H4 (cell line): Measurements from ENCODE around the gene MDN1. TPM values are rescaled to one million over a fixed set of nuclear protein-coding genes. Genes with fewer than 3 reads are reported as not detected.
"Not testable (repeated sequence)": the region's sequence is repeated elsewhere in the genome, so short reads cannot be mapped to it uniquely, and the experiment has no call there.

Source experiments
- DNase-seq: peaks from one replicate; pipeline ENCODE4 v3.0.0-alpha.2; 2015; ENCODE audit warnings: low spot score
- total RNA-seq: library from RNA; depleted of rRNA; stranded (reverse); fragments of >200 nt; shearing (Covaris generic); gene quantifications from 2 replicates; pipeline ENCODE4 v1.2.3, GENCODE V29; 2014

MDN1 gene
- total RNA-seq, 1 experiment from 2014 or later, result 8.7 TPM

- DNase-seq, result not testable (repeated sequence)
Observed at GRCh38 chr6:89813422-89813821, 6.2 kb downstream of the MDN1 start.

GRCh38 chr6:89807581-89807980 lies 12.0 kb downstream of the MDN1 start:
- DNase-seq, result no peak

- no peak for DNase-seq
Observed at GRCh38 chr6:89805814-89806371, 13.7 kb downstream of the MDN1 start.

DNA sequence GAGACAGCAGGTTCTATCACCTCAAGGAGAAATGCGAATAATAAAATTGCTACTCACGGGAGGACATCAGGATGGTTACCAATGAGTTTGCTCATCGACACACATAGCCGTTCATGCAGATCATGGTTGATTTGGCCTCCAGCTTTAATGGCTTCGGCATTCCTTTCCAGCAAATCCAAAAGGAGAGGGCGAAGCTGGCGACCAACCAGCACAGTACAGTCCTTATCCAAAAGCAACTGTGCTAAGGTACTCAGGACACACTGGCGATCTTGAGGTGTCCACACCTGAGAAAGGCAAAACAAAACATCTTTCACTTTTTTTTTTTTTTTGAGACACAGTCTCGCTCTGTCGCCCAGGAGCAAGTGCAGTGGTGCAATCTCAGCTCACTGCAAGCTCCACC lies 16.3 kb downstream of the MDN1 start:
- DNase-seq, result no peak

DNA sequence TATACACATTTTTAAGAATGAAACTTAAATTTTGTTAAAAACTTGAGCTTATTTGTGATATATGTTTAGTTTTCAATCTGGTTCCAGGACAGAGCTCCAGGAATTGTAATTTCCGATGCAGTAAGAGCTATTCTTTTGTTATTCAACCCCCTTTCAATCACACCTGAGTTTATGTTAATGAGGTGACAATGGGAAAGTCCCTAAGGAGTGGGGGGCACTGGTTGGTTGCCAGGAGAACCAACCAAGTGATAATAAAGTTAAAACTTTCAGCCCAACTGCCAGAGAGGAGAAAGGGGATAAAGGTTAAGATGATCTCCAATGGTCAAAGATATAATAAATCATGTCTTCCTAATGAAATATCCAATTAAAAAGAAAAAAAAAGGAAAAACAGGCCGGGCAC lies 19.8 kb downstream of the MDN1 start:
- DNase-seq, result no peak

GRCh38 chr6:89799096-89799495 lies 20.5 kb downstream of the MDN1 start:
- no peak for DNase-seq

GRCh38 chr6:89797317-89797716 lies 22.3 kb downstream of the MDN1 start:
- DNase-seq, result peak; percentile 5

DNA sequence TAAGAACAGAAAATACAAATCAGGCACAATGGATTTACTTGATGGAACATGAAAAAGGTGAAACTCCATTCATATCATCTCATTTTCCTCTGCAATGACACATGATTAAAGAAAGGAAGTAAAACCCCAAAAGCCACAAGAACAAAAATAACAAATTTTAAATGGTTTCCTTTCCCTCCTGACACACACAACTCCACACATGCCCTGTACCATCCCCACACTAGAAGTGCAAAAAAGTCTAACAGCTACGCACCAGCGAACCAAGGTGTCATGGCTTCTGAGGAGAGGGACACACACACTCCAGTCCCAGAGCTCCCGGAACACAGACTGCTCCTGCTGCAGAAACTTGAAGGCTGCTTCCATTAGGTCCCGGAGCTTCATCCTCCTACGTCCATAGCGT lies 25.3 kb downstream of the MDN1 start:
- no peak for DNase-seq

DNA sequence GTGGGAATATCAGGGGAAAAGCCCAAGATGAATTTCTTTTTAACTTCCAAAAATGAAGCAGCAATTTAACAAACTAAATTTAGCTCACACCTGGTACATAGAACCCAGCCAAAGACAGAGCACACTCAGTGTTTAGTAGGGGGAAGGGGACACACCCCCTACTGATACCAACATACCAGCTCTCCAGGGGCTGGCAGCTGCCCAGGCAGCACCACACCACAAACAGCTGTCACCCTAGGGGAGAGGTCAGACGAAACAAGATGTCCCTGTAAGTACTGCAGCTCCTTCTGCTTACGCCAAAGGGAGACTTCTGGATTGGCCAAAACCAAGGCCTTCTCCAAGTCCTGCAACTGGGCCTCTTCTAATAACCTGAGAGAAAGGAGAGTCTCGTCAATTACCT lies 26.0 kb downstream of the MDN1 start:
- DNase-seq, result no peak

DNA sequence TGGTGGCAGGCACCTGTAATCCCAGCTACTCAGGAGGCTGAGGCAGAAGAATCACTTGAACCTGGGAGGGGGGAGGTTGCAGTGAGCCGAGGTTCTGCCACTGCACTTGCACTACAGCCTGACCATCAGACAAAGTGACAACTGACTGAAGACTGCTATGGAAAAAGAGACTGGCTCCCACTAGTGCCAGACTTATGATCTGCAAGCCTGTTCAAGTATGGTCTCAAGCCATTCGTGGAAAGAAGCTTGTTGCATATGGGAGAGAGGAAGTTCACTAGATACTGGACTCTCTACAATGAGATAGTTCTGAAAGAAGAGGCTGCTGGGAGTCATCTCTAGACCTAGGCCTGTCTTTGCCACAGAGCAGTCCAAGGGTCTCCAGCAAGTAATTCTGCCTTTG lies 26.7 kb downstream of the MDN1 start:
- peak; percentile 8 for DNase-seq

GRCh38 chr6:89790403-89790802 lies 29.2 kb downstream of the MDN1 start:
- no peak for DNase-seq

DNA sequence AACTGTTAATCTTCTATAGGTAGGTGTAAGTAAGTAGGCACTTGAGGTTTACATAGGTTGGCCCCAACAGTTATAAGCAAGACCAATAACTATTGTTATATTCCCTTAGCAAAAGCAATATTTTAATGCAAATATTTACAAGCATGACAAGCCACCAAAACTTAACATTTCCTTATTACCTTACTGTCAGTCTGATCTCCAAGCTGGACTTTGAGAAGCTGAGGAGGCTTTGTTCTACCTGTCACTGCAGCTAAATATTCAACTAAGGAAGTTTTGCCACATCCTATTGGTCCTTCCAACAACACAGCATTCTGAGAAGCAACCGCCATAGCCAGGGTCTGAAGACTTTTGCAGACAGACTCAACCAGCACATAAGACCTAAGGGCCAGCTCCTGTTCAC lies 29.6 kb downstream of the MDN1 start:
- DNase-seq, result no peak

DNA sequence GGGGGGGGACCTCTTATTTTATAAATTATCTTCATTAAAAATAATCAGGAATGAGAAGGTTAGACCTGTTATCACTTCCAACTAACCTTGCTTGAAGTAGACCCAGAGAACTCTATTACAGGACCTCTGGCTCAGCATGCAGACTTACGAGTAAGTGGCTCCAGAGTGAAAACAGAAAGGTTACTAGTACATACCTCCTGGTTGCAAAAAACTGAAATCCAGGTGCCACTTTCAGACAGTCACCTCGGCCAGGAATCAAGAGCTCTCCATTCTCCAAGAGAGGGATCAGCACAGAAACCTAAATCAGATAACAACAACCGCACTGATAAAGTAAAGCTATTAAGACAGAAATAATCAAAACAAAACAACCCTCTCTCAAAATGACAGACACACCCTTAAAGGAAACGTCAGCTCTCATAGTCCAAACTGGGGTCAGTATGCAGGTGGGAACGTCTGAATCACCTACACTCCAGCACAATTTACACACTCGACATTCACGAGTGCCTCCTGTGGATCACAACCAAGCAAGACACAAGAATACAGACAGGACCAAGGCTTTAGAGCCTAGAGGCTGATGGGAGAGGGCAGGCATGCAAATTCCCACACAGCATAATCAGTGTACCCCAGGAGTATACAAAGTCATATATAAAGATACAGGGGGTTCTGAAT lies 31.8 kb downstream of the MDN1 start:
- no peak for DNase-seq

- DNase-seq, result no peak
Observed at GRCh38 chr6:89786970-89787369, 32.6 kb downstream of the MDN1 start.

DNA sequence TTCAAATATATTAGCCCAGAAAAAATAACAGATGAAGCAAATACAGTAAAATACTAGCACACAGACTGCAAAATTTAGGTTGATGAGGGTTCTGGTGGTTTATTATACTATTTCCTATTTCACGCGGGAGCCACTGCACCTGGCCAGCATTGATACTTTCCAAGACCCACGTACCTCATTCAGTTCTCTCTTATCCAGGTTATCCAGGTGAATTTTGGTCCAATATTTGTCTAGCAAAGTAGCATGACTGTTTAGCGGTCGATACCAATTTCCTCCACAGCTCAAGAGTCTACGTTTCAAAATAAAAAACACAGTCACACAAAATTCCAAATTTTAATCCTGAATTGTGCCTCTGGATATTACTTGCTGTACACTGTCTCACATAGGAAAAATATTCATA lies 34.8 kb downstream of the MDN1 start:
- DNase-seq, result no peak

- DNase-seq, result not testable (repeated sequence)
Observed at GRCh38 chr6:89783293-89783692, 36.3 kb downstream of the MDN1 start.

DNA sequence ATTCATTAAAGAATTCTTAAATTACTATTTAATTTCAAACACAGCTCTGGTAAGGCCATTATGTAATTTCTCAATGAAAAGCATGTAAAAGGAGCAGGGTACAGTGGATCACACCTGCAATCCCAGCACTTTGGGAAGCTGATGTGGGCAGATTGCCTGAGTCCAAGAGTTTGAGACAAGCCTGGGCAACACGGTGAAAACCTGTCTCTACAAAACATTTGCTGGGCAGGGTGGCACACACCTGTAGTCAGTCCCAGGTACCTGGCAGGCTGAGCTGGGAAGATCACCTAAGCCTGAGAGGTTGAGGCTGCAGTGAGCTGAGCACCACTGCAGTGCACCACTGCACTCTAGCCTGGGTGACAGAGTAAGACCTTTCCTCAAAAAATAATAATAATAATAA lies 37.4 kb downstream of the MDN1 start:
- DNase-seq, result no peak

DNA sequence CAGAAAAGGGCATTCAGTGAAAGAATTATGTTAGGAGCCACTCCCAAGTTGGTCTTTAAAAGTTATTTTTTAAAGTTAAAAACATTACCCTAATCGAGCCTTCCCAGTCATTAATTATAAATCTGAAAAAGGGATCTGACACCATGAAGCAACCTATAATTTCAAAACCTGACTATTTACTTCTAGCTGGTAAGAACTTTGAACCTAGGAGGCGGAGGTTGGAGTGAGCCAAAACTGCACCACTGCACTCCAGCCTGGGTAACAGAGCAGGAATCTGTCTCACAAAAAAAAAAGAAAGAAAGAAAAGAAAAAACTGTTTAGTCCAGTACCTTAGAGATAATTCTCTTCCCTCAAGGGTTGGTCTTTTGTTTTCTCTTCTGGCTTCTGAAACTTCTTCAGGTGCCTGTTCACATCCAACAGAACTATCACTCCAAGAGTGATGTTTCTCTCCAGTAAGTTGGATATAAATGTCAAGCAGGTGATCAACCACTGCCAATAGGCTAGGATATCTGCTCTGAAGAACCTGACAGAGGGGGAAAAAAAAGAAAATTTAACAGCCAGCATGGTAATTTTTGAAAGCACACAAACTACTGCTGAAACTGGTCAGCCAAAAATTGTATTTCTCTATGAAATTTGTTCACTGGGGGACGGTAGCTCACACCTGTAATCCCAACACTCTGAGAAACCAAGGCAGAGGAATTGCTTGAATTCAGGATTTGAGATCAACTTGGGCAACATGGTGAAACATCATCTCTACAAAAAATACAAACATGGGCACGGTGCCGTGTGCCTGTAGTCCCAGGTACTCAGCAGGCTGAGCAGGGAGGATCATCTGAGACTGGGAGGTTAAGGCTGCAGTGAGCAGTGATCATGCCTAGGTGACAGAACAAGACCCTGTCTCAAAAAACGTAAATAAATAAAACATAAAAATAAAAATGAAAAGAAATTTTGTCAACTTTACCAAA lies 38.2 kb downstream of the MDN1 start:
- no peak for DNase-seq

GRCh38 chr6:89777455-89777854 lies 42.1 kb downstream of the MDN1 start:
- no peak for DNase-seq

GRCh38 chr6:89776583-89777233 lies 42.9 kb downstream of the MDN1 start:
- no peak for DNase-seq

DNA sequence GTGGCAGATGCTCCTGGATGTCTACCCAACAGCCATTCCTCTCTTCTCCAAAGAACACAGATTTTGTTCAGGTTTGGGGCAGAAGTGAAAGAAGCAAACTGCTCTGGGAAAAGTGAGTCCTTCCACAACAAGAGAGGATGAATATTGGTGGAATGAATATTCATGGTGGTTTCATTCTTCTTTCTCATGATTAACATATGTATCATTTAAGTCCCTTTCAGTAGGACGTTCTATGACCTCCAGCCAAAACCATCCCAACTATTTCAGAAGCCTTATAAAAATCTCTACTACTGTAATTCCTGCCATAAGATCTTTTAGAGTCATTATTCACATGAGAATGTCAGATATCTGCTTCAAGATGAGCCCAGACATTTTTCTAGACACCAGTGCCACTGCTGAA lies 44.4 kb downstream of the MDN1 start:
- no peak for DNase-seq

DNA sequence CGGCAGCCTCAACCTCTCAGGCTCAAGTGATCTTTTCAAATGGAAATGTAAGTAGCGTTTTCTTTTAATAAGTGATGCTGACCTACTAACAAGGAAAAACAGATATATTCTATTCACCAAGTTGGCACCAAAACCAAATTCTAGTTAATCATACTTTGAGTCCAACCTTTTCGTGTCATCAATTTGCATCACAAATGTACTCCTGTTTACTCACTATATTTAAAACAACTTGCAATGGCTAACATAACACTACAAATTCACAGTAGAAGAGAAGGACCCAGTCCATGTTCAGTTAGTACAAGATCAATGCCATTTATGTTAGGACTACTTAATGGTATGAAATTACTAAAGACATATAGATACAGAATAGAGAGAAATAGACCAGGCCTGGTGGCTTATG lies 50.0 kb downstream of the MDN1 start:
- no peak for DNase-seq
